GM12873 (cell line): ENCODE results near the gene PLA2G3.

Source experiments
- TF ChIP-seq, protein P1 (sequence below): IDR thresholded peaks from 2 replicates; pipeline ENCODE4 v1.5.1; 2012; ENCODE audit warnings: low read depth, mild to moderate bottlenecking, moderate library complexity, low read length, control low read depth; ENCODE audit not compliant: insufficient read depth; ENCODE audit errors: missing control alignments

PLA2G3 gene

DNA sequence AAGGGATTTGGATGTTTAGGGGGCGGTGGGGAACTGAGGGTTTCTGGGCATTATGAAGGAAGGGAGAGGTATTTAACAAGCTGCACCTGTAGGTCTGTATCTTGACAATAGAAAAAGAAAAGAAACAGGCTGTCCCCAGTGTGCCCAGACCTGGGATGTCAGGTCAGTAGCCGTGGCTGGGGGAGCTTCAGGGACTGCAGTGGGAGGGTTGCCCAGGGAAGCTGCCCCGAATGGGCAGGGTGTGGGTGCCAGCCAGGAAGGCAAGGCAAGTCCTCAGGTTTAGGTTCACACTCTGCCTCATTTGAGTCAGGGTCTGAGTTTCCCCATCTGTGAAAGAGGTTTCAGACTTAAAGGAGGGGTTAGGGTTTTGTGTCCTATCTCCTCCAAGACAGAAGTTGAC is 16.0 kb downstream of the PLA2G3 start:
- TF ChIP-seq, protein P1, sequence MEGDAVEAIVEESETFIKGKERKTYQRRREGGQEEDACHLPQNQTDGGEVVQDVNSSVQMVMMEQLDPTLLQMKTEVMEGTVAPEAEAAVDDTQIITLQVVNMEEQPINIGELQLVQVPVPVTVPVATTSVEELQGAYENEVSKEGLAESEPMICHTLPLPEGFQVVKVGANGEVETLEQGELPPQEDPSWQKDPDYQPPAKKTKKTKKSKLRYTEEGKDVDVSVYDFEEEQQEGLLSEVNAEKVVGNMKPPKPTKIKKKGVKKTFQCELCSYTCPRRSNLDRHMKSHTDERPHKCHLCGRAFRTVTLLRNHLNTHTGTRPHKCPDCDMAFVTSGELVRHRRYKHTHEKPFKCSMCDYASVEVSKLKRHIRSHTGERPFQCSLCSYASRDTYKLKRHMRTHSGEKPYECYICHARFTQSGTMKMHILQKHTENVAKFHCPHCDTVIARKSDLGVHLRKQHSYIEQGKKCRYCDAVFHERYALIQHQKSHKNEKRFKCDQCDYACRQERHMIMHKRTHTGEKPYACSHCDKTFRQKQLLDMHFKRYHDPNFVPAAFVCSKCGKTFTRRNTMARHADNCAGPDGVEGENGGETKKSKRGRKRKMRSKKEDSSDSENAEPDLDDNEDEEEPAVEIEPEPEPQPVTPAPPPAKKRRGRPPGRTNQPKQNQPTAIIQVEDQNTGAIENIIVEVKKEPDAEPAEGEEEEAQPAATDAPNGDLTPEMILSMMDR, result no peak

DNA sequence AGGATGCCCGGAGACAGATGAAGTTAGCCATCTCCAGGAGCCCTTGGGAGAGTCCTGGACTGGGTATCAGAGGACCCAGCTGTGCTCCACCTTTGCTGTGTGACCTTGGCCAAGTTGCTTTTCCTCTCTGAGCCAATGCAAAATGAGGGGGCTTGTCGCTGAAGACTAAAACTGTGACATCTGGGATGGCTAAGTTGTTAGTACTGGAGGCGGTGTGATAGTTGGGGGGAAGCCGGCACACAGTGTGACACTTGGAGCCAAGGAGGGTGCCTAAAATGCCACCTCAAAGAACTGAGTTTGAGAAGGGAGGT is 17.1 kb downstream of the PLA2G3 start:
- TF ChIP-seq, protein P1, result no peak

DNA sequence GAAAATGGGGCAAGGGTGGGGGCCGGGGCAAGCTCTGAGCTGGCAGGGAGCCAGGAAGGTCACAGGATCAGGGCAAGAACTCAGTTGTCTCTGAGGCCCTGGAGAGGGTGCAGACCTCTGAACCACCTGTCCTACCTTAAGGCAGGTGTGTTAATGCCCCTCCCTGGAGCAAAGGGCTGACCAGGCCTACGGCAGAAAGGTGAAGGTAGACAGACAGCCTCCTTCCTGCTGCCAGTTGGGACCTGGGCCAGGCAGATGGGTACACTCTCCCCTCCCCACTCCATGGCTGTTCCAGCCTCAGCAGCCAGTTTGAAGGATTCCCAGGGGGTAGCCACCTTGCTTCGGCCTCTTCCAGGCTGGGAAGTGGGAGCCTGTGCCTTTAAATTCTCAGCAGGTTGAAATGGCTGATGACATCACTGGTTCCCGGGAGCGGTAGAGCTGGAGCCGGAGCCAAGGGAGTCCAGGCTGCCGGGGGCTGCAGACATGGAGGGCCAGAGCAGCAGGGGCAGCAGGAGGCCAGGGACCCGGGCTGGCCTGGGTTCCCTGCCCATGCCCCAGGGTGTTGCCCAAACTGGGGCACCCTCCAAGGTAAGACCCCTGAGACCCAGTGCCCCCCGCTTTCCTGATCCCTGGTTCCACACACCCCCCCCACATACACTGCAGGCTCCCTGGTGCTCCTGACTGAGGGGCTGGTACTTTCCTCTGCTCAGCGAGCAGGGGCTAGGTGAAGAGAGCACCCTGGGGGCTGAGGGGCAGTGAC is 17.6 kb downstream of the PLA2G3 start, which contains the start of gene INPP5J:
Gene INPP5J (plus strand): TSS at position 435 of the 760 bp plus-strand sequence. CDS start 49 bp downstream, at position 484.
- TF ChIP-seq, protein P1, result no peak

DNA sequence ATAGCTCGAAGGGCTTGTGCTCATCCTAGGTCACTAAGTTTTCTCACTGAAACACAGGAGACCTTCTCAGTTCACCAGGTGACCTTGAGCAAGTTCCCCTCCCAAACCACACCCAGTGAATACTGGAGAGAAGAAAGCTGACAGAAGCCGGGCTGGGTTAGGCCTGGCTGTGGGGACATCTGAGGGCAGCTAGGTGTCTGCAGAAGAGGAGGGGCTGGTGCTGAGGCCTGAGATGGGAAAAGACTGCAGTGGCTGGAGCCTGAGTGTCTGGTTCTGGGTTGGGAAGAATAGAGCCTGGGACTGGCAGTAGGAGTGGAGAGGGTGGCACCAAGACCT is 18.1 kb downstream of the PLA2G3 start:
- TF ChIP-seq, protein P1, result no peak

DNA sequence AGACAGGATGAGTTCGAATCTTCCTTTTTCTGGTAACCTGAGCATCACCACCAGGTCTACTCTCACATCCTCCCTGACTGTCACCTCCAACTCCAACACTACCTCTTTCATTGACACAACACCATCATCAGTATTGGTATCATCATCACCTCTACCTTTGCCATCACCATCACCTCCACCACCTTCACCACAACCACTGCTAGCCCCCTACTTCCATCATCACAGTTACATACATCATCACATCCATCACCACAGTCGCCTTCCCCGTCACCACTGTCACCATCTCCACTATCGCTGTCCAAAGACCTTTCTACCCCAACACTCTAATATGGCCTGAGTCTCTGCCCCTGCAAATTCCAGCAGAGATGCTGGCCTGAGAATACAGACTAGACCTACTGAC is 18.9 kb downstream of the PLA2G3 start:
- TF ChIP-seq, protein P1, result no peak

DNA sequence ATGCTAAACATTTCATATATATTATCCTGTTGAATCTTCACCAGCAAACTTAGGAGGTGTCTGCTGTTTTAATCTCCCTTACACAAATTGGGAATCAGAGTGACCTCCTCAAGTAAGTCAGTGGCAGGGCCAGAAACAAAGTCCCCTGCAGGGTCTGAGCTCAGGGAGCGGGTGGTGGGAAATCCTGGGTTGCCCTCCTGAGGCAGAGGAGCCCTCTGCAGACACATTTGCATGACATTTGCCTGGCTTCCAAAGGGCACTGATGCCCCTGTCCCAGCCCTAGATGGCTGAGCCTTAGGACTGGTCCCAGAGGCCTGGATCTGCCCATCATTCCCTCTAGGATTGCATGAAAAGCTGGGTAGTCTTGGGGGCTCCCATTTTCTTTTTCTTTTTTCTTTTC is 19.7 kb downstream of the PLA2G3 start:
- TF ChIP-seq, protein P1, result no peak

DNA sequence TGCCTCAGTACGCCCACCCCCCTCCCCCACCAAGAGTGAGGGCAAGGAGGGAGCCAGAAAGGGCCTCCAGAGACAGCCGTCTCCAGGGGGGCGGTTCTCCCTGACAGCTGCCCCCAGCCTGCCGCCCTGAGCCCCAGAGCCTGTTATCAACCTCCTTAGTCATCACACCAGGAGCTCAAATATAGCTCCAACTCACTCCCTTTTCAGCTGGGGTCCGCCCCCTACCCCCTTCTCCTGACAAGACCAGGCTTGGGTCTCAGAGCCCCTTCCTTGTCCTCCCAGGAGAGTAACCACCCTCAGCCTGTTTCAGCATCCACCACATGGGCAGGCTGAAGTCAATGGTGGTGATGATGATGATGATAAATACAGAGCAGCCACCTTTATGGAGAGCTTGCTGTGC is 20.1 kb downstream of the PLA2G3 start:
- TF ChIP-seq, protein P1, result no peak
